ENCODE data around the gene PFN4. TPM values are rescaled to one million over a fixed set of nuclear protein-coding genes. Genes with fewer than 3 reads are reported as not detected.
"Not testable (repeated sequence)": the region's sequence is repeated elsewhere in the genome, so short reads cannot be mapped to it uniquely, and the experiment has no call there.

Gene PFN4
- polyA plus RNA-seq, 1 donor: 1.3 TPM

- H3K36me3 ChIP-seq (ENCODE audit: control insufficient read depth, insufficient read depth, low read length); H3K4me1 ChIP-seq (ENCODE audit: control insufficient read depth, insufficient read depth, low read length); DNase-seq; H3K27me3 ChIP-seq (ENCODE audit: control insufficient read depth, insufficient read depth, low read length); H3K27ac ChIP-seq (ENCODE audit: low read length); H3K4me3 ChIP-seq (ENCODE audit: low read length); H3K9me3 ChIP-seq (ENCODE audit: control insufficient read depth, low read depth, low read length): not testable (repeated sequence)
- WGBS (ENCODE audit: insufficient coverage, low lambda C conversion rate): no CpG with 5 or more reads among the region's 2 CpGs
Measured at GRCh38 chr2:24100732-24101131, 22.4 kb downstream of the PFN4 start.

- H3K27me3 ChIP-seq (ENCODE audit: control insufficient read depth, insufficient read depth, low read length); H3K36me3 ChIP-seq (ENCODE audit: control insufficient read depth, insufficient read depth, low read length); H3K9me3 ChIP-seq (ENCODE audit: control insufficient read depth, low read depth, low read length); DNase-seq; H3K4me1 ChIP-seq (ENCODE audit: control insufficient read depth, insufficient read depth, low read length); H3K4me3 ChIP-seq (ENCODE audit: low read length); H3K27ac ChIP-seq (ENCODE audit: low read length): not testable (repeated sequence)
- WGBS (ENCODE audit: insufficient coverage, low lambda C conversion rate): no CpG with 5 or more reads among the region's 17 CpGs
Measured at GRCh38 chr2:24095171-24095677, 27.9 kb downstream of the PFN4 start.

GRCh38 chr2:24093270-24093669 is 29.9 kb downstream of the PFN4 start:
- no CpG with 5 or more reads among the region's 5 CpGs for WGBS (ENCODE audit: insufficient coverage, low lambda C conversion rate)

GRCh38 chr2:24088821-24089359 is 34.2 kb downstream of the PFN4 start:
- WGBS (ENCODE audit: insufficient coverage, low lambda C conversion rate): no CpG with 5 or more reads among the region's 2 CpGs

More at GRCh38 chr2:24093270-24093669, 29.9 kb downstream of the PFN4 start:
- H3K36me3 ChIP-seq (ENCODE audit: control insufficient read depth, insufficient read depth, low read length); DNase-seq; H3K4me3 ChIP-seq (ENCODE audit: low read length); H3K27ac ChIP-seq (ENCODE audit: low read length); H3K9me3 ChIP-seq (ENCODE audit: control insufficient read depth, low read depth, low read length); H3K4me1 ChIP-seq (ENCODE audit: control insufficient read depth, insufficient read depth, low read length); H3K27me3 ChIP-seq (ENCODE audit: control insufficient read depth, insufficient read depth, low read length): not testable (repeated sequence)

GRCh38 chr2:24087032-24087431 is 36.1 kb downstream of the PFN4 start:
- WGBS (ENCODE audit: insufficient coverage, low lambda C conversion rate): 69% methylated on average over 2 of the region's 3 CpGs
- Histone ChIP-seq H3K4me3 (ENCODE audit: low read length) (no peak overlapping the region), H3K4me1 (ENCODE audit: control insufficient read depth, insufficient read depth, low read length) (peaks cover 16% of the 10 kb centered on the region), H3K36me3 (ENCODE audit: control insufficient read depth, insufficient read depth, low read length) (peaks cover 14% of the 10 kb centered on the region), H3K27ac (ENCODE audit: low read length) (no peak overlapping the region), H3K27me3 (ENCODE audit: control insufficient read depth, insufficient read depth, low read length) (no peaks in the 10 kb centered on the region), H3K9me3 (ENCODE audit: control insufficient read depth, low read depth, low read length) (no peaks in the 10 kb centered on the region)
- DNase-seq: no peak

More at GRCh38 chr2:24088821-24089359, 34.2 kb downstream of the PFN4 start:
- no peak for DNase-seq
- Histone ChIP-seq H3K27ac (ENCODE audit: low read length) (no peak overlapping the region), H3K27me3 (ENCODE audit: control insufficient read depth, insufficient read depth, low read length) (no peaks in the 10 kb centered on the region), H3K9me3 (ENCODE audit: control insufficient read depth, low read depth, low read length) (no peaks in the 10 kb centered on the region), H3K36me3 (ENCODE audit: control insufficient read depth, insufficient read depth, low read length) (peaks cover 4% of the 10 kb centered on the region), H3K4me1 (ENCODE audit: control insufficient read depth, insufficient read depth, low read length) (peaks cover 5% of the 10 kb centered on the region), H3K4me3 (ENCODE audit: low read length) (no peak overlapping the region)

GRCh38 chr2:24086241-24086640 is 36.9 kb downstream of the PFN4 start:
- Histone ChIP-seq H3K27ac (ENCODE audit: low read length) (no peak overlapping the region), H3K4me1 (ENCODE audit: control insufficient read depth, insufficient read depth, low read length) (peaks cover 16% of the 10 kb centered on the region), H3K4me3 (ENCODE audit: low read length) (no peak overlapping the region), H3K36me3 (ENCODE audit: control insufficient read depth, insufficient read depth, low read length) (peaks cover 18% of the 10 kb centered on the region), H3K27me3 (ENCODE audit: control insufficient read depth, insufficient read depth, low read length) (no peaks in the 10 kb centered on the region), H3K9me3 (ENCODE audit: control insufficient read depth, low read depth, low read length) (no peaks in the 10 kb centered on the region)
- WGBS (ENCODE audit: insufficient coverage, low lambda C conversion rate): 100% methylated on average over 1 of the region's 1 CpG
- no peak for DNase-seq

- H3K27ac ChIP-seq (ENCODE audit: low read length): peak overlapping the region; percentile 94
- H3K36me3 ChIP-seq (ENCODE audit: control insufficient read depth, insufficient read depth, low read length): peaks cover 26% of the 10 kb centered on the region
- H3K9me3 ChIP-seq (ENCODE audit: control insufficient read depth, low read depth, low read length): no peaks in the 10 kb centered on the region
- WGBS (ENCODE audit: insufficient coverage, low lambda C conversion rate): no CpG with 5 or more reads among the region's 11 CpGs
- H3K4me1 ChIP-seq (ENCODE audit: control insufficient read depth, insufficient read depth, low read length): peaks cover 16% of the 10 kb centered on the region
- H3K27me3 ChIP-seq (ENCODE audit: control insufficient read depth, insufficient read depth, low read length): no peaks in the 10 kb centered on the region
- DNase-seq: no peak
- H3K4me3 ChIP-seq (ENCODE audit: low read length): peak overlapping the region; percentile 67
Measured at GRCh38 chr2:24085200-24085489, 38.0 kb downstream of the PFN4 start.

- peak within 1 kb of the TSS; percentile 94 for H3K27ac ChIP-seq (ENCODE audit: low read length)
- H3K9me3 ChIP-seq (ENCODE audit: control insufficient read depth, low read depth, low read length): no peaks in the 10 kb centered on the region
- H3K4me3 ChIP-seq (ENCODE audit: low read length): peak within 1 kb of the TSS; percentile 67
- H3K36me3 ChIP-seq (ENCODE audit: control insufficient read depth, insufficient read depth, low read length): peaks cover 30% of the 10 kb centered on the region
- peaks cover 16% of the 10 kb centered on the region for H3K4me1 ChIP-seq (ENCODE audit: control insufficient read depth, insufficient read depth, low read length)
- no peaks in the 10 kb centered on the region for H3K27me3 ChIP-seq (ENCODE audit: control insufficient read depth, insufficient read depth, low read length)
- no CpG with 5 or more reads among the region's 44 CpGs for WGBS (ENCODE audit: insufficient coverage, low lambda C conversion rate)
- DNase-seq: peak in 1 of 2 donors; percentile 95
Measured at GRCh38 chr2:24084386-24085199, 38.5 kb downstream of the PFN4 start, which contains the start of gene TP53I3. TP53I3 (minus strand) TSS chr2:24084834; CDS start chr2:24084326, 508 bp downstream.

GRCh38 chr2:24083567-24084385 is 39.4 kb downstream of the PFN4 start:
- WGBS (ENCODE audit: insufficient coverage, low lambda C conversion rate): no CpG with 5 or more reads among the region's 30 CpGs

More at GRCh38 chr2:24083567-24084385, 39.4 kb downstream of the PFN4 start:
- Histone ChIP-seq H3K9me3 (ENCODE audit: control insufficient read depth, low read depth, low read length) (no peaks in the 10 kb centered on the region), H3K27me3 (ENCODE audit: control insufficient read depth, insufficient read depth, low read length) (no peaks in the 10 kb centered on the region), H3K36me3 (ENCODE audit: control insufficient read depth, insufficient read depth, low read length) (peaks cover 30% of the 10 kb centered on the region), H3K4me1 (ENCODE audit: control insufficient read depth, insufficient read depth, low read length) (peaks cover 16% of the 10 kb centered on the region), H3K4me3 (ENCODE audit: low read length) (peak overlapping the region; percentile 67), H3K27ac (ENCODE audit: low read length) (peak overlapping the region; percentile 94)
- peak; percentile 95 to 99 for DNase-seq
